CD4-positive, alpha-beta T cell treated with Interleukin-10 for 1 hour (primary cell): ENCODE data around the gene ZFR2.
"Not testable (repeated sequence)": the region's sequence is repeated elsewhere in the genome, so short reads cannot be mapped to it uniquely, and the experiment has no call there.

Experiments
- DNase-seq: peaks from one replicate; pipeline ENCODE4 v3.0.0-alpha.2; 2020

Gene ZFR2

DNA sequence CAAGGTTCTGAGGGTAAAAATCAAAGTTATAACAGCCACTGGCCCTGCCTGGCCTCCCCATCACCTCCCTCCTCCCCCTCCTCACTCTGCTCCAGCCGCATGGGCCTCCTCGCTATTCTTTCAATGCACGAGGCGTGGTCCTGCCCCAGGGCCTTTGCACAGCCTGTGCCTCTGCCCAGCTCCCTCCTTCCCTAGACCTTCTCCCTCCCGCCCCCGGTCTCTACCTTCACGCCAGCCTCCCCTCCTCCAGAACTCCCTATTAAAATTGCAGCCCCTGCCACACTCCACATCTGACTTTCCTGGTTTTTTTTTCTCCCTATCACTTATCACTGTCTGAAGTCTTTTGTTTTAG is 100.1 kb downstream of the ZFR2 start:
- DNase-seq = no peak

DNA sequence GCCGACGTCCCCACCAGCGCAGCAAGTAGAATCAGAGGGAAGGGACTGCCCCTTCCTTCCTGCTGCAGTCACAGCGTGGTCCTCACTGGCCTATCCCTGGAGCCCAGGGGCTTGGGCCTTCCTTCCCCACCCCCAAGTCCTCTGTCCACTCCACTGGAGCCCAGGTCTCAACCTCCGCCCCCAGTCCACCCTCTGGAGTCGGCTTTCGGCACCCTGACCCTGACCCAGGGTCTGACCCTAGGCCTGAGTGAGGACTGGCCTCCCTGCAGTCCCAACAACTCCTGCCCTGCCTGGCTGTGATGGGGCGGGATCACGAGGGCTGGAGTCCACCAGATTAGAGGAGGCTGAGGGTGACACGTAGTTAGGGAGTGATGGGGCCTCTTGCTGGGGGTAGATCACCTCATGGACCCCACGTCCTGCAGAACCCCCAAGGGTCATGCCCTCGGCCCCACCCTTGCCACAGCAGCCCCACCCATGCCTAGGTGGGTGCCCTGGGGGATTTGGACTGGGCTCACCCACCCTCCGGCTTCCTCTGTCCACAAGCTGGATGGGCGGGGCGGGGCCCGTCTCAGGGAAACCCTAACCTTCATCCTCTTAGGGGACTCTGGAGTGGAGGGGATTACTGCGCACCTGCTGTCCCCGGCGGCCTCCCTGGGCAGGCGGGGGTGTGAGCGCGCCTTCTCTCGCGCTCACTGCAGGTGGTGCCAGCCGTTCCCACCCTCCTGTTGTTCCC is 100.7 kb downstream of the ZFR2 start:
- DNase-seq = no peak

DNA sequence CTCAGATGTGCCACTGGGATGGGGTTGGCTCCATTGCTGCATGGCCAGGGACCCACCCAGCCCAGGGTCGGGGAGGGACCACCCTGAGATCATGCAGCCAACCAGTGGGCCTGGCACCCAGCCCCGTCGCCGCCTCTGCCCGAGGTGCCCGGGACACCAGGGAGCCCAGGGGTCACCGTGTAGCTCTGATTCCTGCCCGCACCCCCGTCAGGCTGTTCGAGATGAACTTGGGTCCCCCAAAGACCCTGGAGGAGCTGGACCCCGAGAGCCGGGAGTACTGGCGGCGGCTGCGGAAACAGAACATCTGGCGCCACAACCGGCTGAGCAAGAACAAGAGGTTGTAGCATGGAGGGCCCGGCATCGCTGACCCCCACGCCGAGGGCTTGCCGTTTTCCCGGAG is 101.8 kb downstream of the ZFR2 start:
- no peak for DNase-seq

DNA sequence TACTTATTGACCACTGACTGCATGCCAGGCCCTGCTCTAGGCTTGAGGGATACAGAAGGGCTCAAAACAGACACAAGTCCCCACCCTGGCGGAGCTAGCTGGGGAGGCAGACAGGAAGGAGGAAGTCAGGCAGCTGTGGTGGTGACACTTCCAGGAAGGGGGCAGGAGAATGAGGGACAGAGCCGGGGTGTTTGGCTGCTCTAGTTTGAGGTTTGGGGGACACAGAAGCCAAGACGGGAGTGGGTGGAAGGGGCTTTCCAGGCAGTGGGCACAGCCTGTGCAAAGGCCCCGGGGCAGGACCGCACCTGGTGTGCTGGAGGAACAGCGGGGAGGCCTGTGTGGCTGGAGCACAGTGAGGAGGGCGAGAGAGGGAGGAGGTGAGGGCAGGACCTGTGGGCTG is 102.3 kb downstream of the ZFR2 start:
- peak; percentile 39 for DNase-seq

DNA sequence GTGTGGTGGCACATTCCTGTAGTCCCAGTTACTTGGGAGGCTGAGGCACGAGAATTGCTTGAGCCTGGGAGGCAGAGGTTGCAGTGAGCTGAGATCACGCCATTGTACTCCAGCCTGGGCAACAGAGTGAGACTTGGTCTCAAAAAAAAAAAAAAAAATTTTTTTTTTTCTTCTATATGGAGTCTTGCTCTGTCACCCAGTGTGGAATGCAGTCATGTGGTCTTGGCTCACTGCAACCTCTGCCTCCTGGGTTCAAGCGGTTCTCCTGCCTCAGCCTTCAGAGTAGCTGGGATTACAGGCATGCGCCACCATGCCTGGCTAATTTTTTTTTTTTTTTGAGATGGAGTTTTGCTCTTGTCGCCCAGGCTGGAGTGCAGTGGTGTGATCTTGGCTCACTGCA is 103.1 kb downstream of the ZFR2 start:
- DNase-seq = not testable (repeated sequence)

DNA sequence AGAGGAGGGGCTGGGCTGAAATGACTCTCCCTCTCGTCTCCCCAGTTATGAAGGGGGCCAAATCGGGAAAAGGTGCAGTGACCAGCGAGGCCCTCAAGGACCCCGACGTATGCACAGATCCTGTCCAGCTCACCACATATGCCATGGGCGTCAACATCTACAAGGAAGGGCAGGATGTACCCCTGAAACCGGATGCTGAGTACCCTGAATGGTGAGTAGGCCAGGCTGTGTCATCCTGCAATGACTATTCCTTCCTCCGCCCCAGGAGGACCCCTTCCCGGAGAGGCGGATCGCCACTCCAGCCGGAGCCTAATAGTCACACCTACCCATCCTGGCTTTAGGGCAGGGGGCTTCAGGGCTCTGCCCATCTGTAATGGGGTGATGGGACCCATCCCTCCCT is 103.7 kb downstream of the ZFR2 start:
- DNase-seq = no peak

DNA sequence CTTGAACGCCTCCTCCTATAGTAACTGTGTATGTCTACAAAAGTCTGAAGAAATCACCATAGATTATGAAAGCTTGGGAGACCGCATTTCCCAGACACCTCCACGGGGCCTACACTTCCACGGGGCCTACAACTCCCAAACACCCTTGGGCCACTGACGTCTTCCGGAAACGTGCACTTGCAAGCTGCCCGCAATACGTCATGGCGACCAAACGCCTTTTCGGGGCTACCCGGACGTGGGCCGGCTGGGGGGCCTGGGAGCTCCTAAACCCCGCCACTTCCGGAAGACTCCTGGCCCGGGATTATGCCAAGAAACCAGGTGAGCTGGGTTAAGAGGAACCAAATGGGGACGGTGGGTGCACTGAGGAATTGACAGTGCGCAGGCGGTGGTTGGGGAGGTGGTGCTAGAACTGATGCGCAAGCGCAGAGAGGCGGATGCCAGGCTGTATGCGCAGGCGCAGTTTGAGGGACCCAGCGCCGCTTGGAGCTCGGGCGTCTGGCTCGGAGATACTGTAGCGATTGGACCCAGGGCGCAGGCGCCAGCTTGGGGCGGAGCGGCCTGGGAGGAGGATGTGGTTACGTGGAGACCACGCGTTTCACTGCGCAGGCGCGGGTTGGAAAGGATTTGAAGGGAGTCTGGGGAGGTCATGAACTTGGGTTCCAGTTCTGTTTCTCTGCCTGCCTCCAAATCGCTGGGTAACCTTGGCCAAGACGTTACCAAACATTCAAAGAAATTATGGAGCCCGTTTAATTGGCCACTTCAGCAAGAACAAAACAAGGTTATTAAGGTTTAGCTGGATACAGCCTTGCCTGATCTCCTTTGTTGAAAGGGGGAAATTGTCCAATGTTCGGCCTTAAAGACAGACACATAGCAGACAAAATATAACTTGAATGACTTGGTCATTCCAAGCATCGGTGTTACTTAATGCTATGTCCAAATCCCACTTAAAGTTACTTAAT is 106.1 kb downstream of the ZFR2 start, which contains the start of gene MRPL54:
MRPL54 (plus strand) TSS at position 182 of the 959 bp plus-strand sequence; CDS start at position 201, 19 bp downstream.
- DNase-seq = peak; percentile 99

DNA sequence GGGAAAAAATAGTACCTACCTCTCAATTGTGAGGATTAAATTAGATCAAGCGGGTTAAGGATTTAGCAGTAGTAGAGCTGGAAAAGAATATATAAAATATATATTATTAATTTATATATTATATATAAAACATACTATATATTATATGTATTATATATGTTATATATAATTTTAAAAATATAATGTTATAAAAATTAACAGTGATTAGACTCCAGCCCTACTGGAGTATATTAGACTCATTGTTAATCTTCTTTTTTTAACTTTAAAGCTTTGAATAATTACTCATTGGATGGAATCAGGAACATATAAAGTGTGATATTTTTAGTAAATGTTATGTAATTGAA is 106.7 kb downstream of the ZFR2 start:
- DNase-seq = no peak

DNA sequence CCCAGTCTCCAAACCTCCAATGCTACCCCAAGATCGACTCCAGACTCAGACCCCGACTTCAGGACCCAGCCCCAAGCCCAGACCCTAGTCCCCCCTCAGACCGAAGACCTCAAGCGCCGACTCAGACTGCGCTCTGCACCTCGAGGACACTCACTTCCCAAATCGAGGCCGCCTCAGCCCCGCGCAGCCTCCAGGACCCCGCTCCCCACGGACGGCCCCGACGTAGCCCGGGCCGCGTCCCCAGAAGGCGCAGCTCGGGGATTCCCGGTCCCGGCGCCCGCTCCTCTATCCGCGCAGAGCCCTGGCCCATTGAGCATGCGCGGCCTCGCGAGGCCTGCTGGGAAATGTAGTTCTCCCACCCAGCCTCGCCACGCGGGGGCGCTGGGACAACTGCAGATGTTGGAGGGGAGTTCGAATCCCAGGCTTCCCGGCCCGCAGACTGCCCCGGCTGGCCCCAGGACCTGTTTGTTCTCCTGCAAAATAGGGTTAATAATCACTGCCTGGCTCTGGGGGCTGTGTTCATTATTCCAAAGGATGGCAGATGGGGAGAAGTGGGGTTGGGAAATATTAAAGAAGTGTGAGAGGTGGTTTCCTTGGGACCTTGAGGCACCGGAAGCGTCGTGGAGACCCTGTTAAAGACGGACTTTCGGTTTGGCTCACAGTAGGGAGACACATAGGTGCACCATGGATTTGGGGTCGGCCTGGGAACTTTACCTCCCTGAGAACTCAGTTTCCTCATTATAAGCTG is 107.3 kb downstream of the ZFR2 start, which contains the start of gene APBA3:
APBA3 (minus strand) TSS at position 311 of the 748 bp plus-strand sequence. CDS start 1,428 bp downstream, outside the sequence.
- DNase-seq = peak; percentile 97

DNA sequence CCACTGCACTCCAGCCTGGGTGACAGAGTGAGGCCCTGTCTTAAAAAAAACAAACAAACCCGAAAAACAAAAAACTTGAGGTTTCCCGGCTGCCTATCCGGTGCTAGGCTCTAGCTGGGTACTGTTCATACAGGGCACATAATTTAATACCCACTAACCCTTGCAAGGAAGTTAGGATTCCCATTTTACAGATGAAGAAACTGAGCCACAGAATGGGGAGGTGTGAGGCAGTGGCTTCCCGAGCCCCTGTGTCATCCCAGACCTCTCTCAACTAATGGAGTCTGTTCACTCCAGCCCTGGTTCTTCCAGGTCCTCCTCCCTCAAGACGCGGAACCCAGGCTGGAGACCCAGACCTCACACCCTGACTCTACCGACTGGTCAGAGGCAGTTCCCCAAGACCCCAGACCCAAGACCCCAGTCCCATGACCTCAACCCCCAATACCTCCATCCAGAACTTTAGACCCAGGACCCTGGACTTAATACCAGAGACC is 107.9 kb downstream of the ZFR2 start:
- DNase-seq = peak; percentile 59

DNA sequence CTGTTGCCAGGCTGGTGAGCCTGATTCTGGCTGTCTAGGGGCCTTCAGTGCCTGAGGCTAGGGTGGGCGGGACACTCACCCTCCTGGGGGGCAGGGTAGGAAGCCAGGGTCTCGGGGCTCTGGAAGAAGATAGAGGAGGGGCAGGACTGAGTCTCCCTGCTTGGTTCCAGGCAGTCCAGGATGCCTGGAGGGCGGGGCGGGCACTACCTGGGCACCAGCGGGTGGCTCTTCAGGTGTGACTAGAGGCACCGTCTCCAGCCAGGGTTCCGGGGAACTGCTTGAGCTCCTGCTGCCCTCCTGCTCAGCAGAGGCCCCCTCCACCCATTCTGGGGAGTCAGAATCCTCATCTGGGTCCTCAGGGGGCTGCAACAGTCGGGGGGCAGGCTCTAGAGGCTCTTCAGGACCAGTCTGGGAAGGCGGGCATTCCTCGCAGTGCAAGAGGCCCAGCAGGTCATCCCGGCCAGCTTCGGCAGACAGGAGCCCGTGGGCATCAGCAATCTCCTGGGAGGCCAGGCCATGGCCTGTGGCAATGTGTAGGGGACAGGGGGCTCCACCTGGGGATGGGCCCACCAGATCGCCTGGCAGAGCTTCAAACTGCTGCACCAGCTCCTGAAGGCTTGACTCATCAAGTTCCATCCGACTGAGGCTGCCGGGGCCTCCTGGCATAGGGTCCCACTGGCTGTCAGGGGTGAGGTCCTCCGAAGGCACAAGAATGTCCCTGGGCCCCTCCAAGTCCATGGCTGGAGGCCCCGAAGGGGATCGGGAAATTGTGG is 109.2 kb downstream of the ZFR2 start:
- no peak for DNase-seq

DNA sequence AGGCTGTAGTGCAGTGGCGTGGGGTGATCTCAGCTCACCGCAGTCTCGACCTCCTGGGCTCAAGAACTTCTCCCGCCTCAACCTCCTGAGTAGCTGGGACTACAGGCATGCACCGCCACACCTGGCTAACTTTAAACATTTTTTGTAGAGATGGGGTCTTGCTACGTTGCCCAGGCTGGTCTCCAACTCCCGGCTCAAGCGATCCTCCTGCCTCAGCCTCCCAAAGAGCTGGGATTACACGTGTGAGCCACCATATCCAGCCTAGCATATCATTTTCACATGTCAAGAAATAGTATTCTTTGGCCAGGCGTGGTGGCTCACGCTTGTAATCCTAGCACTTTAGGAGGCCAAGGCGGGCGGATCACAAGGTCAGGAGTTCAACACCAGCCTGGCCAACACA is 110.5 kb downstream of the ZFR2 start:
- not testable (repeated sequence) for DNase-seq

DNA sequence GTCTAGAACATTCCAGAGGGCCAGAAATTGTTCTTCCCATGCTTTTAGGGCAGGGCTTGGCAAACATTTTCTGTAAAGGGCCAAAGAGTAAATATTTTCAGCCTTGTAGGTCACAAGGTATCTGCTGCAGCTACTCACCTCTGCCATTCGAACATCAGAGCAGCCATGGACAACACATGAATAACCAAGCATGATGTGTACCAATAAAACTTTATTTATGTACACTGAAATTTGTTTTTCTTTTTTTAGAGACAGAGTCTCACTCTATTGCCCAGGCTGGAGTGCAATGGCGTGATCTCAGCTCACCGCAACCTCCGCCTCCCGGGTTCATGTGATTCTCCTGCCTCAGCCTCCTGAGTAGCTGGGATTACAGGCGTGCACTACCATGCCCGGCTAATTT is 111.1 kb downstream of the ZFR2 start:
- DNase-seq = not testable (repeated sequence)
